Kidney (tissue), 14 donors: ENCODE data around the gene BNIP3. TPM values are rescaled to one million over a fixed set of nuclear protein-coding genes. Genes with fewer than 3 reads are reported as not detected.

ENCODE experiments used
- DNase-seq, 5 donors: peaks; one replicate each; pipeline ENCODE4 v3.0.0-alpha.2; 2013 to 2020
- FAIRE-seq: peaks from 2 replicates; lab custom pipeline; 2012; peaks lifted over from hg19 to GRCh38; lab: Jason Lieb, UNC
- H3K27ac ChIP-seq, 2 donors: one replicate each; pipeline ENCODE4 v1.7.0; 2013; ENCODE audit warnings: low read depth in 2 of 2, low read length in 2 of 2, inconsistent platforms in 1 of 2
- H3K27me3 ChIP-seq: one replicate; pipeline ENCODE4 v1.7.1; 2013; ENCODE audit warnings: low read length, inconsistent platforms; ENCODE audit not compliant: control insufficient read depth, insufficient read depth
- H3K36me3 ChIP-seq, 3 donors: one replicate each; pipeline versions ENCODE4 v1.7.0 to v1.7.1; 2013; ENCODE audit warnings: low read length in 3 of 3, control low read depth in 1 of 3, inconsistent platforms in 1 of 3; ENCODE audit not compliant: insufficient read depth in 3 of 3, control insufficient read depth in 2 of 3
- H3K4me1 ChIP-seq, 3 donors: one replicate each; pipeline versions ENCODE4 v1.7.0 to v1.7.1; 2013; ENCODE audit warnings: low read length in 3 of 3, inconsistent platforms in 1 of 3, low read depth in 1 of 3; ENCODE audit not compliant: control insufficient read depth in 2 of 3, insufficient read depth in 2 of 3
- H3K4me3 ChIP-seq, 3 donors: one replicate each; pipeline versions ENCODE4 v1.7.0 to v1.8.1; 2013; ENCODE audit warnings: low read length in 3 of 3, control low read depth in 1 of 3, inconsistent platforms in 1 of 3
- H3K9ac ChIP-seq, 3 donors: one replicate each; pipeline versions ENCODE4 v1.7.0 to v1.7.1; 2013; ENCODE audit warnings: low read length in 3 of 3, control low read depth in 1 of 3, inconsistent platforms in 1 of 3
- H3K9me3 ChIP-seq, 3 donors: one replicate each; pipeline versions ENCODE4 v1.7.0 to v1.7.1; 2013; ENCODE audit warnings: low read length in 3 of 3, control low read depth in 1 of 3, inconsistent platforms in 1 of 3; ENCODE audit not compliant: control insufficient read depth in 2 of 3, insufficient read depth in 1 of 3
- CTCF ChIP-seq: IDR thresholded peaks from 3 replicates; pipeline ENCODE4 v1.5.1; 2012; ENCODE audit warnings: mild to moderate bottlenecking, moderate library complexity, borderline replicate concordance; ENCODE audit not compliant: insufficient read depth; ENCODE audit errors: extremely low read depth
- intact Hi-C: fragments of 100-400 bp; cut with DNase I; formaldehyde crosslinking; loops from one replicate; pipeline ENCODE4 v1.11.1; 2022
- polyA plus RNA-seq: library from polyadenylated mRNA; stranded (reverse); fragments of 350-450 nt; fragmentation: Illumina TruSeq; extraction: RNeasy Lipid Tissue Mini Kit (QIAGEN cat#74804); gene quantifications from one replicate; pipeline ENCODE4 v1.2.3, GENCODE V29; 2014; ENCODE audit warnings: low read depth, low replicate concordance; ENCODE audit not compliant: insufficient read depth
- total RNA-seq: library from RNA; stranded (reverse); fragmentation: NEBNext Ultra II Directional; extraction: Animal tissue kit (Norgen Biotek cat#: 25700); gene quantifications from one replicate; pipeline ENCODE4 v1.2.1, GENCODE V29; 2021
- donor health status: control.
- donor health status: control.
- donor health status: control.
- donor health status: control.
- donor health status: control.
- donor health status: DM: yes; HTN: yes; CAD: no.
- donor health status: Normal renal cell carcinoma (clear cell type).

BNIP3 gene
- total and polyA plus RNA-seq, 2 donors from 2014 or later, result 49.6 to 75.4 TPM

- intact Hi-C loops, result no loop called here
- Histone ChIP-seq H3K27me3 (no peaks in the 10 kb centered on the region), H3K36me3 (no peaks in the 10 kb centered on the region), H3K27ac (peak overlapping the region; percentile 2 to 16), H3K9me3 (no peaks in the 10 kb centered on the region), H3K4me3 (no peak overlapping the region), H3K9ac (peak overlapping the region in 1 of 3 donors; percentile 6), H3K4me1 (peaks cover 0 to 6% (median 2%) of the 10 kb centered on the region in 3 donors)
- TF ChIP-seq CTCF, result no peak
- no peak for FAIRE-seq
- DNase-seq, result peak in 4 of 5 donors; percentile 51 to 90 (median 70)
Observed at GRCh38 chr10:131997366-131998049, 15.8 kb upstream of the BNIP3 start.

GRCh38 chr10:131996466-131997365, 15.0 kb upstream of the BNIP3 start:
- no peak overlapping the region for H3K9ac ChIP-seq
- intact Hi-C loops, result no loop called here
- no peaks in the 10 kb centered on the region for H3K9me3 ChIP-seq
- DNase-seq, result peak in 1 of 5 donors; percentile 59
- no peaks in the 10 kb centered on the region for H3K27me3 ChIP-seq
- TF ChIP-seq CTCF, result no peak
- no peaks in the 10 kb centered on the region for H3K36me3 ChIP-seq
- H3K27ac ChIP-seq, result no peak overlapping the region
- FAIRE-seq, result no peak
- peaks cover 0 to 6% (median 2%) of the 10 kb centered on the region in 3 donors for H3K4me1 ChIP-seq
- H3K4me3 ChIP-seq, result no peak overlapping the region

GRCh38 chr10:131994435-131994834, 12.7 kb upstream of the BNIP3 start:
- FAIRE-seq, result no peak
- no peak for TF ChIP-seq CTCF

More at GRCh38 chr10:131994435-131994834, 12.7 kb upstream of the BNIP3 start:
- H3K36me3 ChIP-seq, result no peaks in the 10 kb centered on the region
- H3K27ac ChIP-seq, result no peak overlapping the region
- peaks cover 0 to 6% (median 2%) of the 10 kb centered on the region in 3 donors for H3K4me1 ChIP-seq
- H3K9ac ChIP-seq, result no peak overlapping the region
- no peak for DNase-seq
- no peaks in the 10 kb centered on the region for H3K9me3 ChIP-seq
- intact Hi-C loops, result no loop called here
- H3K4me3 ChIP-seq, result no peak overlapping the region
- no peaks in the 10 kb centered on the region for H3K27me3 ChIP-seq
